ENCODE measurements around the gene PDE7B.

PDE7B gene

GRCh38 chr6:136088693-136089092 lies 237.2 kb downstream of the PDE7B start (continued):
- TF ChIP-seq ZNF280D (tag by site-specific recombination; IDR thresholded peaks at IDR 0.05) (no peak), ZNF398 (tag by site-specific recombination; IDR thresholded peaks at IDR 0.05) (peak; percentile 77), ZNF677 (tag by site-specific recombination; IDR thresholded peaks at IDR 0.05) (no peak), ZNF768 (tag by site-specific recombination; IDR thresholded peaks at IDR 0.05) (no peak), OSR2 (tag by site-specific recombination; IDR thresholded peaks at IDR 0.05) (peak; percentile 73; the same call in 1 of the 2 replicates), GFI1B (tag by site-specific recombination; IDR thresholded peaks at IDR 0.05) (no peak), ZBTB8A (tag by site-specific recombination; IDR thresholded peaks at IDR 0.05) (0 out of 2 replicates have a peak, but pooled peaks have one; percentile 15), RBAK (tag by site-specific recombination; IDR thresholded peaks at IDR 0.05) (no peak), ZNF132 (tag by site-specific recombination; IDR thresholded peaks at IDR 0.05; ENCODE audit: borderline replicate concordance) (no peak), GLIS1 (tag by site-specific recombination; IDR thresholded peaks at IDR 0.05) (peak; percentile 32; the same call in 1 of the 2 replicates), ZNF473 (tag by site-specific recombination; IDR thresholded peaks at IDR 0.05) (no peak), KLF7 (tag by site-specific recombination; IDR thresholded peaks at IDR 0.05; ENCODE audit: borderline replicate concordance) (no peak), ZNF660 (tag by site-specific recombination; IDR thresholded peaks at IDR 0.05) (no peak), MZF1 (tag by site-specific recombination; IDR thresholded peaks at IDR 0.05; ENCODE audit: borderline replicate concordance) (peak; percentile 65; the same call in 1 of the 2 replicates), ZNF513 (tag by site-specific recombination; IDR thresholded peaks at IDR 0.05) (peak; percentile 41; the same call in 1 of the 2 replicates), HIC1 (tag by site-specific recombination; IDR thresholded peaks at IDR 0.05) (0 out of 2 replicates have a peak, but pooled peaks have one; percentile 36), BCL11B (tag by site-specific recombination; IDR thresholded peaks at IDR 0.05; ENCODE audit: low read depth) (peak; percentile 53; the same call in 1 of the 2 replicates), ZNF830 (tag by site-specific recombination; IDR thresholded peaks at IDR 0.05; ENCODE audit: low read depth) (no peak), ZNF423 (tag by site-specific recombination; IDR thresholded peaks at IDR 0.05) (no peak), ZNF292 (tag by site-specific recombination; IDR thresholded peaks at IDR 0.05; ENCODE audit: borderline replicate concordance, low read depth) (no peak), ZNF843 (tag by site-specific recombination; IDR thresholded peaks at IDR 0.05) (peak; percentile 75), ZFHX2 (tag by site-specific recombination; conservative IDR thresholded peaks at IDR 0.05) (0 out of 2 replicates have a peak, but pooled peaks have one; percentile 19)
- TF ChIP-seq, protein P1, sequence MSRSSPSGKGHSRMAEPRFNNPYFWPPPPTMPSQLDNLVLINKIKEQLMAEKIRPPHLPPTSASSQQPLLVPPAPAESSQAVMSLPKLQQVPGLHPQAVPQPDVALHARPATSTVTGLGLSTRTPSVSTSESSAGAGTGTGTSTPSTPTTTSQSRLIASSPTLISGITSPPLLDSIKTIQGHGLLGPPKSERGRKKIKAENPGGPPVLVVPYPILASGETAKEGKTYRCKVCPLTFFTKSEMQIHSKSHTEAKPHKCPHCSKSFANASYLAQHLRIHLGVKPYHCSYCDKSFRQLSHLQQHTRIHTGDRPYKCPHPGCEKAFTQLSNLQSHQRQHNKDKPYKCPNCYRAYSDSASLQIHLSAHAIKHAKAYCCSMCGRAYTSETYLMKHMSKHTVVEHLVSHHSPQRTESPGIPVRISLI (tag by site-specific recombination; IDR thresholded peaks at IDR 0.05): 0 out of 2 replicates have a peak, but pooled peaks have one; percentile 15
- TF ChIP-seq, protein P2, sequence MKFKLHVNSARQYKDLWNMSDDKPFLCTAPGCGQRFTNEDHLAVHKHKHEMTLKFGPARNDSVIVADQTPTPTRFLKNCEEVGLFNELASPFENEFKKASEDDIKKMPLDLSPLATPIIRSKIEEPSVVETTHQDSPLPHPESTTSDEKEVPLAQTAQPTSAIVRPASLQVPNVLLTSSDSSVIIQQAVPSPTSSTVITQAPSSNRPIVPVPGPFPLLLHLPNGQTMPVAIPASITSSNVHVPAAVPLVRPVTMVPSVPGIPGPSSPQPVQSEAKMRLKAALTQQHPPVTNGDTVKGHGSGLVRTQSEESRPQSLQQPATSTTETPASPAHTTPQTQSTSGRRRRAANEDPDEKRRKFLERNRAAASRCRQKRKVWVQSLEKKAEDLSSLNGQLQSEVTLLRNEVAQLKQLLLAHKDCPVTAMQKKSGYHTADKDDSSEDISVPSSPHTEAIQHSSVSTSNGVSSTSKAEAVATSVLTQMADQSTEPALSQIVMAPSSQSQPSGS (tag by site-specific recombination; IDR thresholded peaks at IDR 0.05; ENCODE audit: low read depth): 0 out of 2 replicates have a peak, but pooled peaks have one; percentile 24
- TF ChIP-seq, protein P3, sequence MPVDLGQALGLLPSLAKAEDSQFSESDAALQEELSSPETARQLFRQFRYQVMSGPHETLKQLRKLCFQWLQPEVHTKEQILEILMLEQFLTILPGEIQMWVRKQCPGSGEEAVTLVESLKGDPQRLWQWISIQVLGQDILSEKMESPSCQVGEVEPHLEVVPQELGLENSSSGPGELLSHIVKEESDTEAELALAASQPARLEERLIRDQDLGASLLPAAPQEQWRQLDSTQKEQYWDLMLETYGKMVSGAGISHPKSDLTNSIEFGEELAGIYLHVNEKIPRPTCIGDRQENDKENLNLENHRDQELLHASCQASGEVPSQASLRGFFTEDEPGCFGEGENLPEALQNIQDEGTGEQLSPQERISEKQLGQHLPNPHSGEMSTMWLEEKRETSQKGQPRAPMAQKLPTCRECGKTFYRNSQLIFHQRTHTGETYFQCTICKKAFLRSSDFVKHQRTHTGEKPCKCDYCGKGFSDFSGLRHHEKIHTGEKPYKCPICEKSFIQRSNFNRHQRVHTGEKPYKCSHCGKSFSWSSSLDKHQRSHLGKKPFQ (tag by site-specific recombination; IDR thresholded peaks at IDR 0.05): 0 out of 2 replicates have a peak, but pooled peaks have one; percentile 48

All from HEK293 (cell line).